HEK293 (cell line): ENCODE data around the gene STARD13.

Experiments used
- CTCF ChIA-PET: fragments of 350-600 bp; formaldehyde crosslinking; extraction: SDS; loops from one replicate; lab custom pipeline; 2021; ENCODE audit warnings: antibody characterized with exemption; lab: Yijun Ruan, JAX
- POLR2A ChIA-PET: fragments of 300-600 bp; formaldehyde crosslinking; extraction: SDS; loops from one replicate; lab custom pipeline; 2020; ENCODE audit warnings: antibody characterized with exemption, inconsistent platforms; lab: Yijun Ruan, JAX
- H3K27ac ChIP-seq: fragments of 200-500 bp; sonication (Bioruptor generic); 2 replicates; pipeline ENCODE4 v1.5.1; 2014; ENCODE audit warnings: low read depth, low read length, control low read depth, inconsistent platforms; ENCODE audit errors: extremely low read depth
- H3K36me3 ChIP-seq, 2 experiments: fragments of 200-500 bp in 1 of 2; sonication (Bioruptor generic) in 1 of 2; 1 replicate in 1 of 2; 2 replicates in 1 of 2; pipeline ENCODE4 v1.5.1; 2014 to 2017; ENCODE audit warnings: inconsistent platforms in 2 of 2, low read length in 2 of 2; ENCODE audit not compliant: control insufficient read depth in 2 of 2, insufficient read depth in 1 of 2
- H3K4me1 ChIP-seq: fragments of 200-500 bp; sonication (Bioruptor generic); 2 replicates; pipeline ENCODE4 v1.5.1; 2014; ENCODE audit warnings: mild to moderate bottlenecking, low read length, inconsistent platforms; ENCODE audit not compliant: control insufficient read depth, insufficient read depth
- H3K4me3 ChIP-seq: 2 replicates; pipeline ENCODE4 v1.5.1; 2011; ENCODE audit warnings: low read depth, mild to moderate bottlenecking, control low read depth, low read length, moderate library complexity
- H3K9me3 ChIP-seq: fragments of 200-500 bp; sonication (Bioruptor generic); 2 replicates; pipeline ENCODE4 v1.5.1; 2014; ENCODE audit warnings: low read depth, low read length, inconsistent platforms; ENCODE audit not compliant: control insufficient read depth, insufficient read depth
- BCL11B ChIP-seq: fragments of 450-650 bp; formaldehyde crosslinking; IDR thresholded peaks from 2 replicates; pipeline ENCODE4 v1.5.1; 2016; ENCODE audit warnings: low read depth, missing biosample characterization, missing genetic modification characterization
- FEZF1 ChIP-seq: fragments of 450-650 bp; formaldehyde crosslinking; IDR thresholded peaks from 2 replicates; pipeline ENCODE4 v1.5.1; 2016; ENCODE audit warnings: missing biosample characterization, missing genetic modification characterization
- GLI2 ChIP-seq: fragments of 450-650 bp; formaldehyde crosslinking; IDR thresholded peaks from 2 replicates; pipeline ENCODE4; 2017; ENCODE audit warnings: missing biosample characterization, missing genetic modification characterization, low read depth, borderline replicate concordance
- MZF1 ChIP-seq: fragments of 450-650 bp; formaldehyde crosslinking; IDR thresholded peaks from 2 replicates; pipeline ENCODE4 v1.5.1; 2017; ENCODE audit warnings: missing biosample characterization, missing genetic modification characterization, borderline replicate concordance
- OSR2 ChIP-seq: fragments of 450-650 bp; formaldehyde crosslinking; IDR thresholded peaks from 2 replicates; pipeline ENCODE4 v1.5.1; 2016; ENCODE audit warnings: missing biosample characterization, missing genetic modification characterization
- ZEB2 ChIP-seq: fragments of 450-650 bp; formaldehyde crosslinking; IDR thresholded peaks from 2 replicates; pipeline ENCODE4 v1.5.1; 2016; ENCODE audit warnings: missing biosample characterization, missing genetic modification characterization
- ZNF23 ChIP-seq: fragments of 450-650 bp; formaldehyde crosslinking; IDR thresholded peaks from 2 replicates; pipeline ENCODE4 v1.5.1; 2016; ENCODE audit warnings: missing biosample characterization, missing genetic modification characterization, borderline replicate concordance
- ZNF366 ChIP-seq: fragments of 450-650 bp; formaldehyde crosslinking; conservative IDR thresholded peaks from 2 replicates; pipeline ENCODE4 v1.5.1; 2016; ENCODE audit warnings: missing biosample characterization, missing genetic modification characterization
- ZNF510 ChIP-seq: fragments of 450-650 bp; formaldehyde crosslinking; IDR thresholded peaks from 2 replicates; pipeline ENCODE4 v1.5.1; 2018; ENCODE audit warnings: mild to moderate bottlenecking, missing genetic modification characterization, missing biosample characterization; ENCODE audit not compliant: insufficient replicate concordance
- ZNF621 ChIP-seq: fragments of 450-650 bp; formaldehyde crosslinking; IDR thresholded peaks from 2 replicates; pipeline ENCODE4 v1.5.1; 2017; ENCODE audit warnings: missing biosample characterization, missing genetic modification characterization
- ZNF701 ChIP-seq: fragments of 450-650 bp; formaldehyde crosslinking; IDR thresholded peaks from 2 replicates; pipeline ENCODE4 v1.5.1; 2016; ENCODE audit warnings: missing biosample characterization, missing genetic modification characterization
- TF ChIP-seq, protein P1 (sequence below): fragments of 450-650 bp; formaldehyde crosslinking; IDR thresholded peaks from 2 replicates; pipeline ENCODE4 v1.5.1; 2016; ENCODE audit warnings: missing biosample characterization, missing genetic modification characterization
- TF ChIP-seq, protein P2 (sequence below): fragments of 450-650 bp; formaldehyde crosslinking; conservative IDR thresholded peaks from 2 replicates; pipeline ENCODE4 v1.5.1; 2016; ENCODE audit warnings: low read depth, missing biosample characterization, missing genetic modification characterization
- TF ChIP-seq, protein P3 (sequence below): fragments of 450-650 bp; formaldehyde crosslinking; IDR thresholded peaks from 2 replicates; pipeline ENCODE4 v1.5.1; 2016; ENCODE audit warnings: missing biosample characterization, missing genetic modification characterization
- TF ChIP-seq, protein P4 (sequence below): fragments of 450-650 bp; formaldehyde crosslinking; IDR thresholded peaks from 2 replicates; pipeline ENCODE4 v1.5.1; 2017; ENCODE audit warnings: missing biosample characterization, mild to moderate bottlenecking, missing genetic modification characterization, moderate library complexity
- TF ChIP-seq, protein P5 (sequence below): fragments of 450-650 bp; formaldehyde crosslinking; IDR thresholded peaks from 2 replicates; pipeline ENCODE4 v1.5.1; 2017; ENCODE audit warnings: missing biosample characterization, missing genetic modification characterization

The STARD13 gene

DNA sequence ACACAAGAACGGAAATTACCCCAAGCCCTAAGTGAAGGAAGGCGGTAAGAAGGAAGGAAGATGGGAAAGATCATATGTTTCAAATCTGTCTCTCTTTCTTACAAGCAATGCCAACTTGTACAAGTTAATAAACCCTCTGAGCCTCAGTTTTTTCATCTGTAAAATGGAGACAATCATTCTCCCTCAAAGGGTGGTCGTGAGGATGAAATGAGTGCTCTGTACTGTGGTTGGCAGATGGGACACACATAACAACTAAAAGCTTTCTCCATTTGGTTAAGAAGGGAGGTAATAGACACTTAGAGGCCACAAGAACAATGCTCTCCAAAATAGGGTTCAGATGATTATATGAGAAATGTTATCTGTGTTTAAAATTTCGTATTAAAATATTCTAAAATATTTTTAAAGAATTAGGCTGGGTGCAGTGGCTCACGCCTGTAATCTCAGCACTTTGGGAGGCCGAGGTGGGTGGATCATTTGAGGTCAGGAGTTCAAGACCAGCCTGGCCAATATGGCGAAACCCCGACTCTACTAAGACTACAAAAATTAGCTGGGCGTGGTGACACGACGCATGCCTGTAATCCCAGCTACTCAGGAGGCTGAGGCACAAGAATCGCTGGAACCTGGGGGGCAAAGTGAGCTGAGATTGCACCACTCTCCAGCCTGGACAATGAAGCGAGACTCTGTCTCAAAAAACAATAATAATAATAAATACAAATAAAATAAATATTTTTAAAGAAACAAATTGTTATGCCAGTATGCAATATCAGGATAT lies 89.7 kb downstream of the STARD13 start:
- ChIA-PET CTCF (interaction anchor here (0.6 kb wide), 1 partner anchor 53 kb away, joined by 4 read pairs; no protein-coding TSS in a partner anchor), POLR2A (no interaction called here)
- Histone ChIP-seq H3K36me3 (no peaks in the 10 kb centered on the region), H3K9me3 (no peaks in the 10 kb centered on the region), H3K4me3 (no peak overlapping the region), H3K27ac (no peak overlapping the region), H3K4me1 (peaks cover 9% of the 10 kb centered on the region)
- TF ChIP-seq, protein P1, sequence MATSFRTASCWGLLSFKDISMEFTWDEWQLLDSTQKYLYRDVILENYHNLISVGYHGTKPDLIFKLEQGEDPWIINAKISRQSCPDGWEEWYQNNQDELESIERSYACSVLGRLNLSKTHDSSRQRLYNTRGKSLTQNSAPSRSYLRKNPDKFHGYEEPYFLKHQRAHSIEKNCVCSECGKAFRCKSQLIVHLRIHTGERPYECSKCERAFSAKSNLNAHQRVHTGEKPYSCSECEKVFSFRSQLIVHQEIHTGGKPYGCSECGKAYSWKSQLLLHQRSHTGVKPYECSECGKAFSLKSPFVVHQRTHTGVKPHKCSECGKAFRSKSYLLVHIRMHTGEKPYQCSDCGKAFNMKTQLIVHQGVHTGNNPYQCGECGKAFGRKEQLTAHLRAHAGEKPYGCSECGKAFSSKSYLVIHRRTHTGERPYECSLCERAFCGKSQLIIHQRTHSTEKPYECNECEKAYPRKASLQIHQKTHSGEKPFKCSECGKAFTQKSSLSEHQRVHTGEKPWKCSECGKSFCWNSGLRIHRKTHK (tag by site-specific recombination), result no peak
- TF ChIP-seq, protein P2, sequence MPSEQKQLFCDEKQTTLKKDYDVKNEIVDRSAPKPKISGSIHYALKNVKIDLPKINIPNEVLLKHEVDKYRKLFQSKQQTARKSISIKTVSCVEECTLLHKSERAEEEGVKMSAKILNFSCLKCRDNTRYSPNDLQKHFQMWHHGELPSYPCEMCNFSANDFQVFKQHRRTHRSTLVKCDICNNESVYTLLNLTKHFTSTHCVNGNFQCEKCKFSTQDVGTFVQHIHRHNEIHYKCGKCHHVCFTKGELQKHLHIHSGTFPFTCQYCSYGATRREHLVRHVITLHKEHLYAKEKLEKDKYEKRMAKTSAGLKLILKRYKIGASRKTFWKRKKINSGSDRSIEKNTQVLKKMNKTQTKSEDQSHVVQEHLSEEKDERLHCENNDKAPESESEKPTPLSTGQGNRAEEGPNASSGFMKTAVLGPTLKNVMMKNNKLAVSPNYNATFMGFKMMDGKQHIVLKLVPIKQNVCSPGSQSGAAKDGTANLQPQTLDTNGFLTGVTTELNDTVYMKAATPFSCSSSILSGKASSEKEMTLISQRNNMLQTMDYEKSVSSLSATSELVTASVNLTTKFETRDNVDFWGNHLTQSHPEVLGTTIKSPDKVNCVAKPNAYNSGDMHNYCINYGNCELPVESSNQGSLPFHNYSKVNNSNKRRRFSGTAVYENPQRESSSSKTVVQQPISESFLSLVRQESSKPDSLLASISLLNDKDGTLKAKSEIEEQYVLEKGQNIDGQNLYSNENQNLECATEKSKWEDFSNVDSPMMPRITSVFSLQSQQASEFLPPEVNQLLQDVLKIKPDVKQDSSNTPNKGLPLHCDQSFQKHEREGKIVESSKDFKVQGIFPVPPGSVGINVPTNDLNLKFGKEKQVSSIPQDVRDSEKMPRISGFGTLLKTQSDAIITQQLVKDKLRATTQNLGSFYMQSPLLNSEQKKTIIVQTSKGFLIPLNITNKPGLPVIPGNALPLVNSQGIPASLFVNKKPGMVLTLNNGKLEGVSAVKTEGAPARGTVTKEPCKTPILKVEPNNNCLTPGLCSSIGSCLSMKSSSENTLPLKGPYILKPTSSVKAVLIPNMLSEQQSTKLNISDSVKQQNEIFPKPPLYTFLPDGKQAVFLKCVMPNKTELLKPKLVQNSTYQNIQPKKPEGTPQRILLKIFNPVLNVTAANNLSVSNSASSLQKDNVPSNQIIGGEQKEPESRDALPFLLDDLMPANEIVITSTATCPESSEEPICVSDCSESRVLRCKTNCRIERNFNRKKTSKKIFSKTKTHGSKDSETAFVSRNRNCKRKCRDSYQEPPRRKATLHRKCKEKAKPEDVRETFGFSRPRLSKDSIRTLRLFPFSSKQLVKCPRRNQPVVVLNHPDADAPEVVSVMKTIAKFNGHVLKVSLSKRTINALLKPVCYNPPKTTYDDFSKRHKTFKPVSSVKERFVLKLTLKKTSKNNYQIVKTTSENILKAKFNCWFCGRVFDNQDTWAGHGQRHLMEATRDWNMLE (tag by site-specific recombination), result 0 out of 2 replicates have a peak, but pooled peaks have one; percentile 29

DNA sequence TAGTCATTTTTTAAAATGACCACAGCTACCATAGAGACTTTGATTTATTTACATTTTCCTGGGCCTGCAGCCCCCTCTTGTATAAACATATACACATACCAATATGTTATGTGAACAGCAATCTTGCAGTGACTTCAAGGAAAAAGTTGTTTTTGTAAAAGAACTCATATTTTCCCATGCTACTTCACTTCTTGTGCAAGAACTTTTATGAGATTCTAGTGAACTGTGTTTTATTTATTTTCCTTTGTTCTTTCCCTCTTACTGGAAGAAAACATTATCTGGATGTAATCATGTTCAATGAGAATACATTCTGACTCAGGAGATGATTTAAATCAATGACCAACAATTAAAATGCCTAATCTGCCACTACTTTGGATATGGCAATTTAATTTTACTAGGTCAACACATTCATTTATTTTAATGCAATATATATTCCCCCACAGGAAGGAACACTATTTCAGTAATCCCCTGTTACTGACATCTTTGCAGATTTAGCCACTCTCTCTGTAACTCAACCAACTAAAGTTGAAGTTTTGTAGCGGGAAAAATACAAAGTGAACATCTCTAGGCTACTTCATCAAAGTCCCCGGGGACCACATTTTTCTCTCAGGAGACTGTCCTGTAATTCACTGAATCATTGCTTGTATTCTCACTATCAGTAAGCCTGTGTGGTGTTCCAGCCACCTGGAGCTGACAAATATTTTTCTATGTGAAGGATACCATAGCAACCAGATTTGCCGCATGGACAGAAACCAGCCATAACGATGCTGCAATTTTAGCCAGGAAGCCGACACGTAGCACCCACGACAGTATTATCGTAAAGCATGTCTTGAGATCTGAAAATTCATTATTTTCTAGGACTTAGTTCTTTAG lies 90.5 kb downstream of the STARD13 start:
- H3K9me3 ChIP-seq, result no peaks in the 10 kb centered on the region
- peaks cover 9% of the 10 kb centered on the region for H3K4me1 ChIP-seq
- H3K36me3 ChIP-seq, result no peaks in the 10 kb centered on the region
- POLR2A ChIA-PET, result no interaction called here
- no peak overlapping the region for H3K4me3 ChIP-seq
- H3K27ac ChIP-seq, result no peak overlapping the region; the same call in 1 of the 2 replicates
- CTCF ChIA-PET, result interaction anchor here (0.6 kb wide), 1 partner anchor 54 kb away, joined by 4 read pairs; no protein-coding TSS in a partner anchor
- TF ChIP-seq BCL11B (no peak), ZEB2 (tag by site-specific recombination) (0 out of 2 replicates have a peak, but pooled peaks have one; percentile 55), FEZF1 (peak; percentile 82), ZNF510 (tag by site-specific recombination) (no peak), ZNF701 (tag by site-specific recombination) (no peak), ZNF621 (tag by site-specific recombination) (no peak), MZF1 (tag by site-specific recombination) (peak; percentile 65; the same call in 1 of the 2 replicates), ZNF366 (0 out of 2 replicates have a peak, but pooled peaks have one; percentile 15), OSR2 (tag by site-specific recombination) (peak; percentile 62; the same call in 1 of the 2 replicates), ZNF23 (tag by site-specific recombination) (no peak), GLI2 (tag by site-specific recombination) (no peak)
- TF ChIP-seq, protein P3, sequence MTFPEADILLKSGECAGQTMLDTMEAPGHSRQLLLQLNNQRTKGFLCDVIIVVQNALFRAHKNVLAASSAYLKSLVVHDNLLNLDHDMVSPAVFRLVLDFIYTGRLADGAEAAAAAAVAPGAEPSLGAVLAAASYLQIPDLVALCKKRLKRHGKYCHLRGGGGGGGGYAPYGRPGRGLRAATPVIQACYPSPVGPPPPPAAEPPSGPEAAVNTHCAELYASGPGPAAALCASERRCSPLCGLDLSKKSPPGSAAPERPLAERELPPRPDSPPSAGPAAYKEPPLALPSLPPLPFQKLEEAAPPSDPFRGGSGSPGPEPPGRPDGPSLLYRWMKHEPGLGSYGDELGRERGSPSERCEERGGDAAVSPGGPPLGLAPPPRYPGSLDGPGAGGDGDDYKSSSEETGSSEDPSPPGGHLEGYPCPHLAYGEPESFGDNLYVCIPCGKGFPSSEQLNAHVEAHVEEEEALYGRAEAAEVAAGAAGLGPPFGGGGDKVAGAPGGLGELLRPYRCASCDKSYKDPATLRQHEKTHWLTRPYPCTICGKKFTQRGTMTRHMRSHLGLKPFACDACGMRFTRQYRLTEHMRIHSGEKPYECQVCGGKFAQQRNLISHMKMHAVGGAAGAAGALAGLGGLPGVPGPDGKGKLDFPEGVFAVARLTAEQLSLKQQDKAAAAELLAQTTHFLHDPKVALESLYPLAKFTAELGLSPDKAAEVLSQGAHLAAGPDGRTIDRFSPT (tag by site-specific recombination), result 0 out of 2 replicates have a peak, but pooled peaks have one; percentile 30
- TF ChIP-seq, protein P4, sequence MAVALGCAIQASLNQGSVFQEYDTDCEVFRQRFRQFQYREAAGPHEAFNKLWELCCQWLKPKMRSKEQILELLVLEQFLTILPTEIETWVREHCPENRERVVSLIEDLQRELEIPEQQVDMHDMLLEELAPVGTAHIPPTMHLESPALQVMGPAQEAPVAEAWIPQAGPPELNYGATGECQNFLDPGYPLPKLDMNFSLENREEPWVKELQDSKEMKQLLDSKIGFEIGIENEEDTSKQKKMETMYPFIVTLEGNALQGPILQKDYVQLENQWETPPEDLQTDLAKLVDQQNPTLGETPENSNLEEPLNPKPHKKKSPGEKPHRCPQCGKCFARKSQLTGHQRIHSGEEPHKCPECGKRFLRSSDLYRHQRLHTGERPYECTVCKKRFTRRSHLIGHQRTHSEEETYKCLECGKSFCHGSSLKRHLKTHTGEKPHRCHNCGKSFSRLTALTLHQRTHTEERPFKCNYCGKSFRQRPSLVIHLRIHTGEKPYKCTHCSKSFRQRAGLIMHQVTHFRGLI (tag by site-specific recombination), result no peak
- TF ChIP-seq, protein P5, sequence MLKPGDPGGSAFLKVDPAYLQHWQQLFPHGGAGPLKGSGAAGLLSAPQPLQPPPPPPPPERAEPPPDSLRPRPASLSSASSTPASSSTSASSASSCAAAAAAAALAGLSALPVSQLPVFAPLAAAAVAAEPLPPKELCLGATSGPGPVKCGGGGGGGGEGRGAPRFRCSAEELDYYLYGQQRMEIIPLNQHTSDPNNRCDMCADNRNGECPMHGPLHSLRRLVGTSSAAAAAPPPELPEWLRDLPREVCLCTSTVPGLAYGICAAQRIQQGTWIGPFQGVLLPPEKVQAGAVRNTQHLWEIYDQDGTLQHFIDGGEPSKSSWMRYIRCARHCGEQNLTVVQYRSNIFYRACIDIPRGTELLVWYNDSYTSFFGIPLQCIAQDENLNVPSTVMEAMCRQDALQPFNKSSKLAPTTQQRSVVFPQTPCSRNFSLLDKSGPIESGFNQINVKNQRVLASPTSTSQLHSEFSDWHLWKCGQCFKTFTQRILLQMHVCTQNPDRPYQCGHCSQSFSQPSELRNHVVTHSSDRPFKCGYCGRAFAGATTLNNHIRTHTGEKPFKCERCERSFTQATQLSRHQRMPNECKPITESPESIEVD (tag by site-specific recombination), result peak; percentile 94
